K562 (cell line): ENCODE data around the gene CPT1C. TPM values are rescaled to one million over a fixed set of nuclear protein-coding genes. Genes with fewer than 3 reads are reported as not detected.

Source experiments
- ASH1L ChIP-seq: fragments of 450-650 bp; IDR thresholded peaks from 2 replicates; pipeline ENCODE4 v1.6.1; 2018; ENCODE audit warnings: borderline replicate concordance, mild to moderate bottlenecking, low read depth; ENCODE audit not compliant: partially characterized antibody
- ATF6 ChIP-seq: sonication (generic); formaldehyde crosslinking; IDR thresholded peaks from 2 replicates; pipeline ENCODE4 v1.4.0; 2020; ENCODE audit warnings: mild to moderate bottlenecking, missing genetic modification reagents
- CBX1 ChIP-seq: sonication (generic); IDR thresholded peaks from 2 replicates; pipeline ENCODE4 v1.6.1; 2016; ENCODE audit warnings: antibody characterized with exemption, low read depth, mild to moderate bottlenecking
- CHD4 ChIP-seq: fragments of 200-600 bp; sonication (generic); IDR thresholded peaks from 3 replicates; pipeline ENCODE4 v1.6.1; 2012; ENCODE audit warnings: low read depth, mild to moderate bottlenecking, mixed read lengths, low read length, inconsistent platforms; ENCODE audit not compliant: insufficient read depth, insufficient replicate concordance, poor library complexity, severe bottlenecking
- CTCFL ChIP-seq: IDR thresholded peaks from 2 replicates; pipeline ENCODE4 v1.6.1; 2011; ENCODE audit warnings: borderline replicate concordance, low read depth, mild to moderate bottlenecking, moderate library complexity, low read length; ENCODE audit not compliant: insufficient read depth, poor library complexity, severe bottlenecking
- CXXC5 ChIP-seq: fragments of 250-450 bp; sonication (Bioruptor Pico); IDR thresholded peaks from 2 replicates; pipeline ENCODE4 v1.8.0; 2022; ENCODE audit warnings: inconsistent platforms, mild to moderate bottlenecking, moderate library complexity
- HMG20B ChIP-seq: fragments of 250-450 bp; sonication (Bioruptor Pico); IDR thresholded peaks from 2 replicates; pipeline ENCODE4 v1.5.0; 2021; ENCODE audit warnings: mild to moderate bottlenecking
- NCOA6 ChIP-seq: fragments of 450-650 bp; IDR thresholded peaks from 2 replicates; pipeline ENCODE4 v1.6.1; 2017; ENCODE audit warnings: mild to moderate bottlenecking
- PURB ChIP-seq: sonication (generic); formaldehyde crosslinking; IDR thresholded peaks from 2 replicates; pipeline ENCODE4 v1.9.0; 2021; ENCODE audit warnings: low read depth, mild to moderate bottlenecking, missing genetic modification reagents
- RHOXF2B ChIP-seq: fragments of 250-450 bp; sonication (Bioruptor Pico); conservative IDR thresholded peaks from 2 replicates; pipeline ENCODE4 v1.5.1; 2021
- TAF1 ChIP-seq: IDR thresholded peaks from 2 replicates; pipeline ENCODE4 v1.6.1; 2011; ENCODE audit warnings: mild to moderate bottlenecking, low read length, moderate library complexity; ENCODE audit not compliant: insufficient read depth, control insufficient read depth, severe bottlenecking; ENCODE audit errors: extremely low read depth
- polyA plus RNA-seq, 8 experiments: library from polyadenylated mRNA; depleted of rRNA in 4 of 8; stranded (reverse) in 5 of 8; unstranded in 3 of 8; fragments of >200 nt; fragmentation: Nextera tagmentation in 2 of 8; fragmentation: Illumina TruSeq in 1 of 8; extraction: Ambion mirVana in 2 of 8; extraction: Trizol in 1 of 8; gene quantifications; 2 replicates each; pipeline versions ENCODE4 v1.2.1 to v1.2.3, GENCODE V29; 2011 to 2014; ENCODE audit warnings: inconsistent platforms in 1 of 8, missing spikeins in 1 of 8
- total RNA-seq, 7 experiments: library from RNA; depleted of rRNA in 6 of 7; stranded (reverse); fragments of >200 nt in 6 of 7; fragmentation: Illumina TruSeq in 2 of 7; extraction: Trizol in 2 of 7; gene quantifications; 2 replicates each; pipeline versions ENCODE4 v1.2.1 to v1.2.3, GENCODE V29; 2011 to 2021; ENCODE audit warnings: low replicate concordance in 1 of 7
- TF ChIP-seq, protein P1 (sequence below), 2 experiments: IDR thresholded peaks; 2 replicates each; pipeline ENCODE4 v1.6.1; 2011; ENCODE audit warnings: borderline replicate concordance in 1 of 2, control low read depth in 1 of 2, low read depth in 1 of 2, low read length in 1 of 2, mild to moderate bottlenecking in 1 of 2, mixed read lengths in 1 of 2, moderate library complexity in 1 of 2; ENCODE audit not compliant: insufficient read depth in 1 of 2, insufficient read length in 1 of 2, poor library complexity in 1 of 2, severe bottlenecking in 1 of 2; ENCODE audit errors: extremely low read depth in 1 of 2

Gene CPT1C
- total and polyA plus RNA-seq, 9 of the 15 experiments (the other 6 are each of a cell fraction or from before 2014, with no cell fraction given): 1.9 to 12.3 (median 3.0) TPM

DNA sequence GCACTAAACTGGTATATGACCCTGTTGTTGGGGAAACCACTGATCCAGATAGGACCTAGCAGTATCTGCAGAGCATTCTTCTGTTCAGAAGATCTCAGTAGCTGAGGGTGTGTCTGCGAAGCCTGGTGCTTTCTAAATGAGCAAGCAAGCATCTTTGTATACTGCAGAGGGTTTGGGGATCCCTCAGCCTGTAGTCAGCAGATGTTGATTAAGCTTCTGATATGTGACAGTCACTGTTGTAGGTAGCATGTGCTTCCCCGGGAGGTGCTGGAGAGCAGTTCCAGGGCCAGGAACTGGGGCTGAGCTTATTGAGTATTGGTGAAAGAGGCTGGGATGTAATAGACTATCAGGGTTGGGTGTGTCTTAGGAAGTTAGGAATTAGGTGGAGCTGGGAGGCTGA lies 47.5 kb upstream of the CPT1C start (continued):
- no peak for TF ChIP-seq PURB (CRISPR knock-in tag)
- no peak for TF ChIP-seq HMG20B (CRISPR knock-in tag)
- no peak for TF ChIP-seq ATF6 (CRISPR knock-in tag)
- TF ChIP-seq CBX1: no peak
- TF ChIP-seq CXXC5 (CRISPR knock-in tag): no peak
- no peak for TF ChIP-seq NCOA6
- no peak for TF ChIP-seq ASH1L
- TF ChIP-seq, protein P1, sequence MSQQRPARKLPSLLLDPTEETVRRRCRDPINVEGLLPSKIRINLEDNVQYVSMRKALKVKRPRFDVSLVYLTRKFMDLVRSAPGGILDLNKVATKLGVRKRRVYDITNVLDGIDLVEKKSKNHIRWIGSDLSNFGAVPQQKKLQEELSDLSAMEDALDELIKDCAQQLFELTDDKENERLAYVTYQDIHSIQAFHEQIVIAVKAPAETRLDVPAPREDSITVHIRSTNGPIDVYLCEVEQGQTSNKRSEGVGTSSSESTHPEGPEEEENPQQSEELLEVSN (IDR thresholded peaks at IDR 0.05; ENCODE audit: borderline replicate concordance in 1 of 2, extremely low read depth in 1 of 2, insufficient read depth in 1 of 2, insufficient read length in 1 of 2, low read depth in 1 of 2, low read length in 1 of 2, poor library complexity in 1 of 2, severe bottlenecking in 1 of 2): no peak
- no peak for TF ChIP-seq CTCFL
- no peak for TF ChIP-seq RHOXF2B (CRISPR knock-in tag)
- no peak for TF ChIP-seq CHD4
- TF ChIP-seq TAF1: peak; percentile 20
